ENCODE measurements around the gene RPIA.
"Not testable (repeated sequence)": the region's sequence is repeated elsewhere in the genome, so short reads cannot be mapped to it uniquely, and the experiment has no call there.

Gene RPIA

GRCh38 chr2:88795932-88796331 lies 104.5 kb downstream of the RPIA start:
- not testable (repeated sequence) for FAIRE-seq

DNA sequence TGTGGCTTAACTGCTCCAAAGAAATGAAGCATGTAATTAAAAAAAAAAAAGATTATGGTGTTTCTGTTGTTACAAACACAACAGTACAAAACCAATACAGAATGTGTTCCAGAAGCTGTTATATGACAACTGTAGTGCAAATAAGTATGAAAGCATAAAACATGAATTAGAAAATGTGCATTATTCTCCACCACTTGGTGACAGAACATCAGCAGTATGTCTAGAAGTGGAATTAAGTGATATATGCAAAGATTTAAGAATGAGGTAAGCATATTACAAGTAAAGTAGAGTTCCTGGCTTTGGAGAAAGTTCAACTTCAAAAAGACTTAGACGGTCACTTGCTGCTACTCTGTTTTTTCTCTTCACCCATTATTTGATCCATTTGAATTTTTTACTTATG lies 105.0 kb downstream of the RPIA start:
- FAIRE-seq: not testable (repeated sequence)

GRCh38 chr2:88797164-88797563 lies 105.7 kb downstream of the RPIA start:
- FAIRE-seq: not testable (repeated sequence)

All from islet of Langerhans (tissue), 1 donor.